Osteocyte (in vitro differentiated cells): Measurements from ENCODE around the gene CLEC4F. TPM values are rescaled to one million over a fixed set of nuclear protein-coding genes. Genes with fewer than 3 reads are reported as not detected.

ENCODE experiments used
- DNase-seq: peaks from one replicate; pipeline ENCODE4 v3.0.0; 2021; ENCODE audit warnings: mixed read lengths; ENCODE audit not compliant: unreplicated experiment; ENCODE audit errors: extremely low spot score
- H3K27ac Mint-ChIP-seq: one replicate; pipeline ENCODE4 v1.8.0; 2021; ENCODE audit warnings: mild to moderate bottlenecking, mixed read lengths; ENCODE audit not compliant: unreplicated experiment
- H3K27me3 Mint-ChIP-seq: one replicate; pipeline ENCODE4 v1.8.0; 2021; ENCODE audit warnings: mixed read lengths; ENCODE audit not compliant: unreplicated experiment
- H3K36me3 Mint-ChIP-seq: one replicate; pipeline ENCODE4 v1.8.0; 2021; ENCODE audit warnings: mixed read lengths; ENCODE audit not compliant: unreplicated experiment
- H3K4me1 Mint-ChIP-seq: one replicate; pipeline ENCODE4 v1.8.0; 2021; ENCODE audit warnings: mixed read lengths; ENCODE audit not compliant: unreplicated experiment
- H3K4me3 Mint-ChIP-seq: one replicate; pipeline ENCODE4 v1.8.0; 2021; ENCODE audit warnings: mild to moderate bottlenecking, moderate library complexity, mixed read lengths; ENCODE audit not compliant: unreplicated experiment
- H3K9me3 Mint-ChIP-seq: one replicate; pipeline ENCODE4 v1.8.0; 2021; ENCODE audit warnings: mixed read lengths; ENCODE audit not compliant: unreplicated experiment
- total RNA-seq: library from RNA; stranded (reverse); gene quantifications from 2 replicates; pipeline ENCODE4 v1.2.1, GENCODE V29; 2021
- TF ChIP-seq, protein P1 (sequence below): fragments of 200-600 bp; sonication (generic); IDR thresholded peaks from 2 replicates; pipeline ENCODE4 v1.5.0; 2021; ENCODE audit warnings: antibody characterized with exemption, mild to moderate bottlenecking, moderate library complexity

CLEC4F gene
- total RNA-seq, 1 donor from 2014 or later, result not detected

DNA sequence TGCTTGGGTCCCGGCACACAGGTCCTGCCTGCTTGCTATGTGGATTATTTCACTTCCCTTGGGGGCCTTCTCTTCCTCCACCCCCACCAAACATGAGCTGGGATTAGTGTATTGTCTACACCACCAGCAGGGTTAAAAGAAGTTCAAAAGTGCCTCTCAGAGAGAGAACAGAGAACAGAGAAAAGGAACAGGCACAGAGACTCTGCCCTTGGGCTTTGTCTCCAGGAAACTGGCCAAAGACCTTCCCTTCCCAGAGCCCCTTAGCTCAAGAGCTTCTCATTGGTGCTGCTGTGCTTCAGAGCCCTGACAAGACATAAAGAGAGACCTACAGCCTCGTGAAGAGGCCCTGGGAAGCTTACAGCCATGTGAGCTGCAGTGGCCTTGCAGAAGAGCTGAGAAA is 22.9 kb downstream of the CLEC4F start:
- TF ChIP-seq, protein P1, sequence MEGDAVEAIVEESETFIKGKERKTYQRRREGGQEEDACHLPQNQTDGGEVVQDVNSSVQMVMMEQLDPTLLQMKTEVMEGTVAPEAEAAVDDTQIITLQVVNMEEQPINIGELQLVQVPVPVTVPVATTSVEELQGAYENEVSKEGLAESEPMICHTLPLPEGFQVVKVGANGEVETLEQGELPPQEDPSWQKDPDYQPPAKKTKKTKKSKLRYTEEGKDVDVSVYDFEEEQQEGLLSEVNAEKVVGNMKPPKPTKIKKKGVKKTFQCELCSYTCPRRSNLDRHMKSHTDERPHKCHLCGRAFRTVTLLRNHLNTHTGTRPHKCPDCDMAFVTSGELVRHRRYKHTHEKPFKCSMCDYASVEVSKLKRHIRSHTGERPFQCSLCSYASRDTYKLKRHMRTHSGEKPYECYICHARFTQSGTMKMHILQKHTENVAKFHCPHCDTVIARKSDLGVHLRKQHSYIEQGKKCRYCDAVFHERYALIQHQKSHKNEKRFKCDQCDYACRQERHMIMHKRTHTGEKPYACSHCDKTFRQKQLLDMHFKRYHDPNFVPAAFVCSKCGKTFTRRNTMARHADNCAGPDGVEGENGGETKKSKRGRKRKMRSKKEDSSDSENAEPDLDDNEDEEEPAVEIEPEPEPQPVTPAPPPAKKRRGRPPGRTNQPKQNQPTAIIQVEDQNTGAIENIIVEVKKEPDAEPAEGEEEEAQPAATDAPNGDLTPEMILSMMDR, result no peak
- no peak for DNase-seq
- H3K27ac Mint-ChIP-seq, result no peak overlapping the region
- H3K36me3 Mint-ChIP-seq, result no peaks in the 10 kb centered on the region
- no peaks in the 10 kb centered on the region for H3K4me1 Mint-ChIP-seq
- H3K27me3 Mint-ChIP-seq, result peaks cover 40% of the 10 kb centered on the region
- peaks cover 4% of the 10 kb centered on the region for H3K9me3 Mint-ChIP-seq
- H3K4me3 Mint-ChIP-seq, result no peak overlapping the region

GRCh38 chr2:70796262-70796661 is 24.1 kb downstream of the CLEC4F start:
- Mint-ChIP-seq H3K27ac (no peak overlapping the region), H3K4me1 (no peaks in the 10 kb centered on the region), H3K36me3 (no peaks in the 10 kb centered on the region), H3K27me3 (peaks cover 50% of the 10 kb centered on the region), H3K4me3 (no peak overlapping the region), H3K9me3 (peaks cover 4% of the 10 kb centered on the region)
- no peak for DNase-seq
- TF ChIP-seq, protein P1, result no peak

GRCh38 chr2:70795164-70795995 is 25.0 kb downstream of the CLEC4F start:
- no peak overlapping the region for H3K27ac Mint-ChIP-seq
- TF ChIP-seq, protein P1, result no peak
- no peak for DNase-seq
- H3K4me3 Mint-ChIP-seq, result no peak overlapping the region
- H3K36me3 Mint-ChIP-seq, result no peaks in the 10 kb centered on the region
- H3K27me3 Mint-ChIP-seq, result peaks cover 55% of the 10 kb centered on the region
- H3K9me3 Mint-ChIP-seq, result peaks cover 4% of the 10 kb centered on the region
- H3K4me1 Mint-ChIP-seq, result peaks cover 4% of the 10 kb centered on the region

DNA sequence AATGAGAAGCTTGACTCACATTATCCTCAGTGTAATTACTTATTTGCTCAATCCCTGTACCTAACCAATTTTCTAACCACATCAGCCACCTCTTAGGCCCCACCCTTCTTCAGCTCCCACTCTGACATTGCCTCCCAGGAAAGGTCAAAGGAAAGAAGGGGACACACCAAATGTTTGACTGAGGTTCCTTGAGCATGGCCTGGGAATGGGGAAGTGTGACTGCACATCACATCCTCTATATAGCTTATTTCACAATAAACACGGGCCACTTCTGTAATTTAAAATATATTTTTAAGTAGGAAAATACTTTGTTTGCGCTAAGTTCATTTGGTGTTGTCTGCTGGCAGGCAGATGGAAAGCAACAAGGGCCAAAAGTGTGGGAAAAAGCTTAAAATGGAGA is 26.9 kb downstream of the CLEC4F start:
- Mint-ChIP-seq H3K27me3 (peaks cover 64% of the 10 kb centered on the region), H3K27ac (no peak overlapping the region), H3K36me3 (no peaks in the 10 kb centered on the region), H3K4me3 (no peak overlapping the region), H3K9me3 (no peaks in the 10 kb centered on the region), H3K4me1 (peaks cover 12% of the 10 kb centered on the region)
- TF ChIP-seq, protein P1, result no peak
- DNase-seq, result no peak

- DNase-seq, result no peak
- Mint-ChIP-seq H3K4me1 (peaks cover 12% of the 10 kb centered on the region), H3K9me3 (no peaks in the 10 kb centered on the region), H3K27ac (no peak within 1 kb of the TSS), H3K4me3 (peak within 1 kb of the TSS; percentile 66), H3K27me3 (peaks cover 79% of the 10 kb centered on the region), H3K36me3 (no peaks in the 10 kb centered on the region)
- TF ChIP-seq, protein P1, result no peak
These were observed 30.1 kb downstream of the CLEC4F start, which contains the start of gene FIGLA for GRCh38 chr2:70790136-70790828. Gene FIGLA, minus strand, starts transcription at chr2:70790643. Its CDS starts 5 bp downstream, at chr2:70790638.
